Measurements from ENCODE around the gene RNU7-1.

The RNU7-1 gene

GRCh38 chr12:6927379-6928021 is 16.1 kb upstream of the RNU7-1 start, which contains the start of gene ATN1:
Gene ATN1 (plus strand): TSS chr12:6927959. CDS start chr12:6934002, 6,043 bp downstream.
- Mint-ChIP-seq H3K27ac (peak within 1 kb of the TSS; percentile 93), H3K9me3 (no peaks in the 10 kb centered on the region), H3K27me3 (no peaks in the 10 kb centered on the region), H3K4me3 (peak within 1 kb of the TSS; percentile 88), H3K36me3 (ENCODE audit: low read depth) (peaks cover 31% of the 10 kb centered on the region), H3K4me1 (ENCODE audit: low read depth) (peaks cover 61% of the 10 kb centered on the region)
- DNase-seq, result peak; percentile 77

- Mint-ChIP-seq H3K4me3 (peak overlapping the region; percentile 88), H3K27me3 (no peaks in the 10 kb centered on the region), H3K4me1 (ENCODE audit: low read depth) (peaks cover 66% of the 10 kb centered on the region), H3K27ac (peak overlapping the region; percentile 93), H3K36me3 (ENCODE audit: low read depth) (peaks cover 29% of the 10 kb centered on the region), H3K9me3 (no peaks in the 10 kb centered on the region)
- no peak for DNase-seq
Observed at GRCh38 chr12:6928022-6928702, 15.5 kb upstream of the RNU7-1 start.

- peaks cover 70% of the 10 kb centered on the region for H3K4me1 Mint-ChIP-seq (ENCODE audit: low read depth)
- no peak for DNase-seq
- peak overlapping the region; percentile 93 for H3K27ac Mint-ChIP-seq
- H3K9me3 Mint-ChIP-seq, result no peaks in the 10 kb centered on the region
- H3K27me3 Mint-ChIP-seq, result no peaks in the 10 kb centered on the region
- peak overlapping the region; percentile 88 for H3K4me3 Mint-ChIP-seq
- H3K36me3 Mint-ChIP-seq (ENCODE audit: low read depth), result peaks cover 30% of the 10 kb centered on the region
Observed at GRCh38 chr12:6928703-6929407, 14.8 kb upstream of the RNU7-1 start.

- peaks cover 35% of the 10 kb centered on the region for H3K36me3 Mint-ChIP-seq (ENCODE audit: low read depth)
- H3K27me3 Mint-ChIP-seq, result no peaks in the 10 kb centered on the region
- DNase-seq, result no peak
- no peaks in the 10 kb centered on the region for H3K9me3 Mint-ChIP-seq
- peaks cover 69% of the 10 kb centered on the region for H3K4me1 Mint-ChIP-seq (ENCODE audit: low read depth)
- peak overlapping the region; percentile 88 for H3K4me3 Mint-ChIP-seq
- peak overlapping the region; percentile 93 for H3K27ac Mint-ChIP-seq
Observed at GRCh38 chr12:6929466-6930452, 13.9 kb upstream of the RNU7-1 start.

- H3K27ac Mint-ChIP-seq, result peak overlapping the region; percentile 65
- no peaks in the 10 kb centered on the region for H3K27me3 Mint-ChIP-seq
- no peaks in the 10 kb centered on the region for H3K9me3 Mint-ChIP-seq
- H3K4me1 Mint-ChIP-seq (ENCODE audit: low read depth), result peaks cover 70% of the 10 kb centered on the region
- no peak overlapping the region for H3K4me3 Mint-ChIP-seq
- DNase-seq, result no peak
- peaks cover 58% of the 10 kb centered on the region for H3K36me3 Mint-ChIP-seq (ENCODE audit: low read depth)
Observed at GRCh38 chr12:6932766-6933165, 10.8 kb upstream of the RNU7-1 start.

GRCh38 chr12:6934110-6934509 is 9.5 kb upstream of the RNU7-1 start:
- Mint-ChIP-seq H3K4me3 (no peak overlapping the region), H3K27me3 (no peaks in the 10 kb centered on the region), H3K4me1 (ENCODE audit: low read depth) (peaks cover 73% of the 10 kb centered on the region), H3K9me3 (no peaks in the 10 kb centered on the region), H3K36me3 (ENCODE audit: low read depth) (peaks cover 65% of the 10 kb centered on the region), H3K27ac (peak overlapping the region; percentile 98)
- DNase-seq, result no peak

GRCh38 chr12:6935371-6936193 is 8.0 kb upstream of the RNU7-1 start:
- Mint-ChIP-seq H3K9me3 (no peaks in the 10 kb centered on the region), H3K27ac (peak overlapping the region; percentile 98), H3K4me1 (ENCODE audit: low read depth) (peaks cover 67% of the 10 kb centered on the region), H3K4me3 (peak overlapping the region; percentile 90), H3K27me3 (no peaks in the 10 kb centered on the region), H3K36me3 (ENCODE audit: low read depth) (peaks cover 76% of the 10 kb centered on the region)
- DNase-seq, result no peak

- H3K9me3 Mint-ChIP-seq, result no peaks in the 10 kb centered on the region
- H3K4me3 Mint-ChIP-seq, result peak overlapping the region; percentile 90
- peaks cover 62% of the 10 kb centered on the region for H3K4me1 Mint-ChIP-seq (ENCODE audit: low read depth)
- H3K27ac Mint-ChIP-seq, result peak overlapping the region; percentile 98
- no peaks in the 10 kb centered on the region for H3K27me3 Mint-ChIP-seq
- peaks cover 77% of the 10 kb centered on the region for H3K36me3 Mint-ChIP-seq (ENCODE audit: low read depth)
- DNase-seq, result no peak
Observed at GRCh38 chr12:6936194-6936635, 7.4 kb upstream of the RNU7-1 start.

- Mint-ChIP-seq H3K4me1 (ENCODE audit: low read depth) (peaks cover 63% of the 10 kb centered on the region), H3K27ac (peak overlapping the region; percentile 98), H3K4me3 (peak overlapping the region; percentile 90), H3K9me3 (no peaks in the 10 kb centered on the region), H3K36me3 (ENCODE audit: low read depth) (peaks cover 81% of the 10 kb centered on the region), H3K27me3 (no peaks in the 10 kb centered on the region)
- DNase-seq, result peak; percentile 79
Observed at GRCh38 chr12:6936636-6937480, 6.8 kb upstream of the RNU7-1 start.

GRCh38 chr12:6937481-6938352 is 5.9 kb upstream of the RNU7-1 start:
- peak; percentile 93 for DNase-seq

GRCh38 chr12:6938353-6939190 is 5.0 kb upstream of the RNU7-1 start:
- H3K27ac Mint-ChIP-seq, result peak overlapping the region; percentile 98
- H3K36me3 Mint-ChIP-seq (ENCODE audit: low read depth), result peaks cover 76% of the 10 kb centered on the region
- no peaks in the 10 kb centered on the region for H3K27me3 Mint-ChIP-seq
- peaks cover 64% of the 10 kb centered on the region for H3K4me1 Mint-ChIP-seq (ENCODE audit: low read depth)
- peak overlapping the region; percentile 90 for H3K4me3 Mint-ChIP-seq
- H3K9me3 Mint-ChIP-seq, result no peaks in the 10 kb centered on the region
- no peak for DNase-seq

More at GRCh38 chr12:6937481-6938352, 5.9 kb upstream of the RNU7-1 start:
- Mint-ChIP-seq H3K4me1 (ENCODE audit: low read depth) (peaks cover 61% of the 10 kb centered on the region), H3K27ac (peak overlapping the region; percentile 98), H3K4me3 (peak overlapping the region; percentile 90), H3K27me3 (no peaks in the 10 kb centered on the region), H3K9me3 (no peaks in the 10 kb centered on the region), H3K36me3 (ENCODE audit: low read depth) (peaks cover 83% of the 10 kb centered on the region)
